Caki2 (cell line): ENCODE results near the gene WEE2. TPM values are rescaled to one million over a fixed set of nuclear protein-coding genes. Genes with fewer than 3 reads are reported as not detected.
"Not testable (repeated sequence)": the region's sequence is repeated elsewhere in the genome, so short reads cannot be mapped to it uniquely, and the experiment has no call there.

Source experiments
- DNase-seq: peaks from one replicate; pipeline ENCODE4 v3.0.0-alpha.2; 2015; ENCODE audit warnings: low read depth
- in situ Hi-C: cut with HindIII; loops from 2 replicates; pipeline ENCODE4 v1.10.0; 2016; ENCODE audit warnings: low sequenced_read_pairs, low pct_unique_long_range_greater_than_20kb, mixed read lengths
- total RNA-seq: library from RNA; depleted of rRNA; stranded (reverse); fragments of >200 nt; shearing (Covaris generic); gene quantifications from 2 replicates; pipeline ENCODE4 v1.2.3, GENCODE V29; 2014; ENCODE audit warnings: low replicate concordance

WEE2 gene
- total RNA-seq, 1 experiment from 2014 or later = not detected

DNA sequence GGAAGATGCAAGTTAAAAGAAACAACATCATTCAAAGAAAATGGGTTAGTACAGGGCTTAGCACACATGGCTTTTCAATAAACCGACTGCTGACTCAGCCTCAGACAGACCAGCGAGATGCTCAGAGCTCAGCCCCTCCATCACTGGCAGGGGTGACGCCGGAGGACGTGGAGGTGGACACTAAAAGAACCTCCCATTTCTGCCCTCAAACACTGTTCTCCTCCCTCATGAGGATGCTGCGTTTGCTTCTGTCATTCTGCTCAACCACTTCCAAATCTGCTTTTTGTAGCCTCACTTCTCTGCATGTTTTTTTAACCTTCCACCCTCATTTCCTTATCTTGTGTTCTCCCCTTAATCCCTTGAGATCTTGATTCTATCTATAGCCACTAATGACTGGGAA, 21.5 kb upstream of the WEE2 start:
- in situ Hi-C loops = no loop called here
- no peak for DNase-seq

DNA sequence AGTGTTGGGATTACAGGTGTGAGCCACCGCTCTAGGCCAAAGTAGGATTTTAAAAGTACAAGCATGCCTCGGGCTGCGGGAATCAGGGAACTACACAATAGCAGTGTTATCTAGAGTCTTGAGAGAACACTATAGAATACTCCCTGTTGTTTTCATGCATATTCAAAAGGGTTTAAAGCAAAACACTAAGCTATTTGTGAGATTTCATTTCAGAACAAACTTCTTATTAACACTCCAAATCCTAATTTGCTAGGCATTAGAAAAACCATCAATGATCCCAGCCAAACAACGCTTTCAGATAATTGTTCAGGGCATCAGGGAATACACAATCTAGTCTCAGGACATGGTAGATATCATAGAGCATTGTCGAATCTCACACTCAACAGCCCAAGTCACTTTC, 20.1 kb upstream of the WEE2 start:
- in situ Hi-C loops = no loop called here
- no peak for DNase-seq

DNA sequence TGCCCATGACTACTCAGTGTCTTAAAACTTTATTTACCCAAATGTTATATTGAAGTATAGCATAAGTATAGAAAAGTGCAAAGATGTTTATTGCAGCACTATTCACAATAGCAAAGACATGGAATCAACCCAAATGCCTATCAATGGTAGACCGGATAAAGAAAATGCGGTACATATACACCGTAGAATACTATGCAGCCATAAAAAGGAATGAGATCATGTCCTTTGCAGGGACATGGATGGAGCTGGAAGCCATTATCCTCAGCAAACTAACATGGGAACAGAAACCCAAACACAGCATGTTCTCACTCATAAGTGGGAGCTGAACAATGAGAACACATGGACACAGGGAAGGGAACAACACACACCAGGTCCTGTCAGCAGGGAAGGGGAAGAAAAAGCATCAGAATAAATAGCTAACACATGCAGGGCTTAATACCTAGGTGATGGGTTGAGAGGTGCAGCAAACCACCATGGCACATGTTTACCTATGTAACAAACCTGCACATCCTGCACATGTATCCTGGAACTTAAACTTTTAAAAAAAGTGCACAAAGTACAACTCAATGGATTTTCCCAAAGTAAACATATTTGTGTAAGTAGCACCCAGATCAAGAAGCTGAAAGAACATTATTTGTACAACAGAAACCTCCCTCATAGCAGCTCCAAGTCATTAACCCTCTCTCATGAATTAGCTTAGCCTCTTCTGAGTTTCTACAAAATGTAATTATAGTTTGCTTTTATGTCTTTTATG, 18.9 kb upstream of the WEE2 start:
- DNase-seq, in situ Hi-C loops: not testable (repeated sequence)

DNA sequence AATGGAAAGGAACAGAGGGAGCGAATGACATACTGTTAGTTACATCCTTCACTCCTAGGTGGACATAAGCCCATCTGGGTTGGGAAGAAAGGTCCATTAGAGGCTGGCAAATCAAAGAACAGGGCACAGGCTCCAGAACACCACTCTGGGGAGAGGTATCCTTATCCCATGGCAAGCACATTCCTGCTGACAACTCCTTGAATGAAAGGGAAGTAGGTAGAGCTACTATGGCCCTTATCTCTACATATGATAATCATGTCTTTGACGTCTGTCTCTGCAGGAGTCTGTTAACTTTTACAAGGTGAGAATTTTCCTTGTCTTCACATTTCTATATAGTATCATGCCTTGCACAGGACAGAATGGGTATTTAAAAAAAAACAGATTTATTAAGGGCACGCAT, 16.6 kb upstream of the WEE2 start:
- in situ Hi-C loops = no loop called here
- DNase-seq = no peak

DNA sequence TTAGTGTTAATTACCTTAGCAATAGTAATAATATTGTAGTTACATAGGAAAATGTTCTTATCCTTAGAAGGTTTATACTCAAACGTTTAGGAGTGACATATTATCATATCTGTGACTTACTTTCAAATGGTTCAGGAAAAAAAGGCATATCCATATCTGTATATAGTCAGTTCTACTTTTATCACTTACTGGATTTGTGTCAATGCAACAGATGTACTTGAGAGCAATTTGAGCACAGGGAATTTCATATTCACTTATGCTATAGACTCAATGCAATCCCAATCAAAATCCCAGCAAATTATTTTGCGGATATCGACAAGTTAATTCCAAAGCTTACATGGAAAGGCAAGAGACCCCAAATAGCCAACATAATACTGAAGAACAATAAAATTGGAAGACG, 16.2 kb upstream of the WEE2 start:
- DNase-seq = no peak
- in situ Hi-C loops = no loop called here

DNA sequence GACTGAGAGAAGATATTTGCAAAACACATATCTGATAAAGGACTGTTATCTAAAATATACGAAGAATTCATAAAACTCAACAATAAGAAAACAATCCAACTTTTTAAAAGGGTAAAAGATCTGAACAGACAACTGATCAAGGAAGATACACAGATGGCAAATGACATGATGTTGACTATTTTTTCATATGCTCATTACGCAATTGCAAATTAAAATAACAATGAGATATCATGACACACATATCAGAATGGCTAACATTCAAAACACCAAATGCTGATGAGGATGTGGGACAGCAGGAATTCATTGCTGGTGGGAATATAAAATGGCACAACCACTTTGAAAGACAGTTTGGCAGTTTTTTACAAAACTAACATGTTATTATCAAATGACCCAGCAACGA, 15.1 kb upstream of the WEE2 start:
- DNase-seq = no peak
- in situ Hi-C loops = no loop called here

DNA sequence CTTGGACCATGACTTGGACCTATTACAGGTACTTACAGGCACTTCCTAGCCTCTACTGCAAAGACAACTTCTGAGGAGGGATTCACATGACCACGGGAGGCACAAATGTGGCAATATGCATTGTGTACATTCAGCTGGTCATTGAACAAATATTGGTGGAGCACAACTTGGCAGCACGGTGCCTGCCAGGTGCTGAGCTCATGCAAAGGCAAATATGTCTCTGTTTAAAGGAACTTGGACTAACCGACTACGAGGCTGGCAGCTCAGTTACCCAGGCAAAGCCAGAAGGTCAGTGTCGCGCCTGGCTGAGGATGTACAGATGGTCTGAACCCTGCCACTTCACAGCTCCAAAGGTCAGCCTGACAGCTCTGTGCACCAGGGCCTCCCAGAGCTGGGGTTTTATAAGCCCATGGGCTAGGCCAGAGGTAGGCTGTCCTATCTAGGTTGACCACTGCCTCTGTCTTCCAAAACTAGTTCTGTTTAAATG, 12.3 kb upstream of the WEE2 start:
- DNase-seq = peak; percentile 8
- in situ Hi-C loops = no loop called here

DNA sequence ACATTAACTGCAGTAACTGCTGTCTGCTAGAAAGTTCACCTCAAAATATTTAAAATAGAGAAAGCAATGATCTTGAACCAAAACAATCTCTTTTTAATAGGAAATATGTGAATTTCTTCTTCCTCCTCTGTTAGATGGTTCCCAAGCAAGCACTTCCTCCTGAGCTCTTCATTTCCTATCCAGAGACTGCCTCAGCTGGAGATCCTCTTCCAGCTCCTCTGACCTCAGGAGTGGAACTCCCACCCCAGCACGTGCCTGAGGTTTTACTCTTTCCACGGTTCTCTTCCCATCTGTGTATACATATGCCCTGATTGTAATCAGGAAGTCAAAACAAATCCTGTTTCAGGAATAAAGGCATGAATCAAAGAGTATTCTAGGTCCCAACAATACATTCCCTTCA, 11.8 kb upstream of the WEE2 start:
- in situ Hi-C loops = no loop called here
- DNase-seq = no peak

DNA sequence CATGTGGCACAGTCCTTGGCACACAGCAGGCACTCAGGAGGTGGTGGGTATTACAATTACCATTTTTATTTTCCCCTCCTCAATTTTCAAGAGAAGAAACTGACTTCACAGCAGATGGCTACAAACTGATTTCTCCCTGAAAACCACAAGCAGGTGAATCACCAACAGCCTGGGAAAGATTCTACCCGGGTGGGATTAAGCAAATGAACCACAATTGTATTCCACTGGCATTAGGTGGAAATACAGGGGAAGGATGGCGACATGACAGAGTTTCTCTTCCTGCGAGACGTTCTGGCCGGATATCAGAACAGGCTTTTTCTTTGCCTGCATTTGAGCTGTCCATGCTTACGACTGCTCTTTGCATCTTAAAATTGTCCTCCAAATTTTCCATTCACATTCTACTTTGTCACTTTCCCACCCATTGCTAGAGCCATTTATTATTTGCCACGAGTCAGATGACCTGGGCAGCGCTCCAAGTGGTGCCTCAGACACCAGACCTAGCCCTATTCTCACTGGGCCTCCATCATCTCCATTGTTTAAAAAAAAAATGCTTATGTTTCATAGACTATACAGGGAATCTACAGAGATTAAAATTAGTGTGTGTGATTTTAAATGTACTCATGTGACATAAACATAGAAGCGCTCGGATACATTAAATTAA, 10.8 kb upstream of the WEE2 start:
- peak; percentile 43 for DNase-seq
- in situ Hi-C loops = no loop called here

DNA sequence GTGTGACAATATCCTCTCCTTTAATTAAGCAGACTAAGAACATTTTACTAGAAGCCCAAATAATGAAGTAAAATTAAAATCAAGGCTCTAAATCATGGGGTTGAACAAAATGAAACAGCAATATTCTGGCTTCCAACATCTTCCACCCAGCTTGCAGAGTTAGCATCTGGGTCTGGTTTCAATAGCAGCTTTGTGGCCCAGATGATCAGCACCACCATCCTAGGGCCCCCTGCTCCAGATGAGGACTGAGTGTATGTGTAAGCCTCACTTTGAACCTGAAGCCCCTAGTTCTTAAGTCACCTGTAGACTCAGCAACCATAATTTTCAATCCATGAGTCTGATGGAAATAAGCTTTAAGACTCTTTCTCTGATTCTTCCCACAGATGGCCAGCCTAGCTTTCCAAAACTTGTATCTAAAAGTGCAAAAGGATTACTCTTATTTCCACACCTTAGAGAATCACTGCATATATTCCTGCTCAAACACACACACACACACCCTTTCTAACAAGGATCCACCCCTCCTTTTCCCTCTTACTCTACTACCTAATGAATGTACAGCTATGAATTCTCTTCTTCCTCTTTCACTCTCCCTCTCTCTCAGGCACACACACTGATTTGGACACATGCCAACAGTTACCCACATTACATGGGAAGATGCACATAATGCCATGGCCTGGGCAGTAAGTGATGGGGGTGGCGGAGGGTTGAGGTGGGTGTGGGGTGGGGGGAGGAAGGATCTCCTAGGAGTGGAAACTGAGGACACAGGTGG, 9.7 kb upstream of the WEE2 start:
- DNase-seq = no peak
- in situ Hi-C loops = no loop called here

DNA sequence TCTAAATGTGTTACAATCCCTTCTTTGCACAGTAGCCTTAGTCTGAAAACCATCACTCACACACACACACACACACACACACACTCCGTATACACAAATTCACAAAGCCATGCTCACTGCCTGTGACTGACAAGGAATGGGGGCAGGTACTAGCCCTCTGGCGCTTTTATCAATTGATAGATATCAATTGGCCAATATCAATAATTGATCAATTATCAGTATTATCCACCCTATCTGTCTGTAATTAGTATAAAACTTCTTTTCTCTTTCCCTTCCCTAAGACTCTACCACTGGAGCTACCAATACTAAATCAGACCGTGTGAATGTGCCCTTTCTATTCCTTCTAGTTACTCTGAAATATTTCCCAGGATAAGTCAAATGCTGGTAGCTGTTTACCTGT, 8.3 kb upstream of the WEE2 start:
- in situ Hi-C loops = no loop called here
- DNase-seq = no peak

DNA sequence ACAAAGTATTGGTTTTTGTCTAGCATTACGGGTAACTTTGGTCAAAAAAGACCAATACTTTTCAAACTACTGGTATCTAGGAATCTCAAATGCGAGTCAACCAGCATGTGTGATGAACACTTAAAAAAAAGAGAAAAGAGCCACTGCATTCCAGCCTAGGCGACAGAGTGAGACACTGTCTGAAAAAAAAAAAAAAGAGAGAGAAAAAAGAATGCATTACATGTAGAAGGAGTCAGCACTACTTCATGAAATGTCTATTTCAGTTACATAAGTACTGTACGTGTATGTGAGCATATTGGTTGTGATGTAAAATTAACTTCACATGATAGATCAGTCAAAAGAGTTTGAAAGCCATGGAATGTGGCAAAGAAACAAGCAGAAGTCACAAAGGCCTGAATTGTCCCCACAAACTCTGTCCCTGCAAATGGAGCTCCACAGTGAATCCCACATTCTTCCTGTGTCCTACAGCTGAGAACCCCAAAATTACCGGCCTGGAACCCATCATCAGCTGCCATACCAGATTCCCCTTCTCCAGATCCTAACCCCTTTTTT, 7.8 kb upstream of the WEE2 start:
- in situ Hi-C loops = no loop called here
- DNase-seq = peak; percentile 25

DNA sequence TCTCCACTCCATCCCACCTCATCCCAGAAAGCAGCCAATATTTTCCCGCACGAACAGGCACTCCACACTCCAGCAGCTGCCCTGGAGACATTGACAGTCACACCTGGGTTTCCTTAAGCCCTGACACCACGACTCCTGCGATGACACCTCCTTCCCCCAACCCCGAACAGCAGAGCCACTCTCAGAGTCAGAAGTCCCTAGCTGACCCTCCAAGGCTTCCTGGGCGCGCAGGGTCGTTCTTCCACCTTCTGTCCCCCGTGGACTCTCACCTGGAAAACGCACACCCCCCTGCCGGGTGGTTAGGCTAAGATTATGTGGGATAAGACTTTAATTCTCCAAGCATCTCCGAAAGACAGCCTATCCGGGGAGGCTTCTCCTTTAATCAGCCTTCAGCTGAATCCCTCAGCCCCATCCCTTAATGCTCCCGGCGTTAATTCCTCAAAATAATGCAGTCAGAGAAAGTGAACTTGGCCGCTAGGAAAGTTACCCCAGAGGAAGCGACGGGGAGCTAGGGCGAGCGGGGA, 7.2 kb upstream of the WEE2 start:
- DNase-seq = no peak

DNA sequence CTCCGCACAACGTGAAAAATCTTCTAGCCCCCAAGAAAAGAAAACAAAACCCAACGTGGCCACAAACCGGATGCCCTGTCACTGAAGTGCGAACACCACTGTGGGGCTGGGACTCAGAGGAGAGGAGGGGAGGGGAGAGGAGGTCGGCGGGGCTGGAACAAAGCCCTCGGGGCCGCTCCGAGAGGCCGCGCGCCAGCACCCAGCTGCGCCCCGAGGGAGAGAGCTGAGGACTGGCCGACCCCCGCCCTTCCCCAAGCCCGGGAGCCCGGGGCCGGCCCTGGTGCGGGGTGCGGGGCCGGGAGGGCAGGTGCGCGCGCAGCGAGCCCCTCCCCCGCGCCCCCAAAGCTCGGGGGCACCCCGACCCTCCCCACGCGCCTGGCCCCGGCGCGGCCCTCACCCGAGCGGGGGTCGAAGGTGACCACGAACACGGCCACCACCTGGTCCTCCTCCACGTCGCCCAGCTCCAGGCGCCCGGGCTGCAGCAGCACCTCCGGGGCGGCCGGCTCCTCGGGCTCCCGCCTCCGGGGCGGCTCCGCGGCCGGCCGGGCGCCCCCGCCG, 6.6 kb upstream of the WEE2 start:
- DNase-seq = no peak
- in situ Hi-C loops = no loop called here

More for the DNA sequence above, 7.2 kb upstream of the WEE2 start:
- in situ Hi-C loops = no loop called here

DNA sequence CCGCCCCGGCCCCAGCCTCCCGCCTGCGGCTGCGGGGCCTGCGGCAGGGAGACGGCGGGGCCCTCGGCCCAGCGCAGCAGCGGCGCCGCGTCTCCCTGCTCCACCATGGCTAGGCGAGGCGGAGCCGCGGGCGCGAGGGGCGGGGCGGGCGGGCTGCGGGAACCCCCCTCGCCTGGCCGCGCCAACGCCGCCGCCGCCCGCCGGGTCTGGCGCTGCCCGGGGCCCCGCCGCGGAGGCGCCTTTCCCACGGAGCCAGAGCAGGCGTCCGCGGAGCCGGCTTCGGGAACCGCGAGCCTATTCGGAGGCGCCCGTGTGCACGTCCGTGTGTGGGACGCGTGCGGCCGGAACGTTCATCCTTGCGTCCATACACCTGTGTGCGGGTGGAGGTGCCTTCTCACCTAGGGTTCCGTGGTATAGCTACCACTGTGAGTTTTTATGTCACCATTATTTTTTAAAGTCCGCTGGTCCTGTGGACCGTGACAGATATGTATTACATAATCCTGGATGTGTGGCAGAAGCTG, 6.0 kb upstream of the WEE2 start, which contains the start of gene DENND11:
Gene DENND11 (minus strand): TSS at position 120 of the 521 bp plus-strand sequence. CDS start 13 bp downstream, at position 107.
- DNase-seq = peak; percentile 40
- in situ Hi-C loops = no loop called here

DNA sequence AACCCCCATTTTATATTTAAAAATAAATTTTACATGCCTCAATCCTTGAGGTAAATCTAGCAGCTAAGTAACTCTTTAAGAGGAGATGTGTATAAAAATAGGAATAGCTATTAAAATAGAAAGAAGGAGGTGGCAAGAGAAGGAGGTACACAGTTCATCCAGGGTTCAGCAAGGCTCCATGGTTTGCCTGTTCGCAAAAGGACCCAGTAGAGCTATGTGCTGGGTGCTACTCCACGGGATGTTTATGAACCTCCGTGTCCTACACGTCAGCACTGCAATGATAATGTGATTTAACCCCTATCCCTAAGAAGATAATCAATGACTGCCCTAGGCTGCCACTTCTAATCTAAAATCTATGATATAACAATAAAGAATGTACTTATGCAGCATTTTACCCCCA, 5.3 kb upstream of the WEE2 start:
- no peak for DNase-seq
- in situ Hi-C loops = no loop called here

DNA sequence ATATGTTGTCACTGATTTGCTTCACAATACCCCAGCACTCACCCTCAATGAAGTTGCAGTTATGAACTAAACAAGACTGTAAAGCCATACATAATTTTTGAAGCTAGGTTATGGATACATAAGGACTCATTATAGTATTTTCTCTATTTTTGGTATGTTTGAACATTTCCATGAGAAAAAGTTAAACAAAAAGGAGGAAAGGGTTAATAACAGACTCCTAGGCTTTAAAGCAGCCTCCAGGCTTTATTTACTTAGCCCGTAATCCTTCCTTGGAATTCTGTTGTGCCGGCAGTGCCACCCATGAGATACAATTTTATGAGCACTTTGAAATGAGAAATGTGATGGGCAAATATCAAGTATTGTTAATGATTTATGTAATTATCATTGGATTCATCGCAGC, 4.0 kb upstream of the WEE2 start:
- no peak for DNase-seq
- in situ Hi-C loops = no loop called here

DNA sequence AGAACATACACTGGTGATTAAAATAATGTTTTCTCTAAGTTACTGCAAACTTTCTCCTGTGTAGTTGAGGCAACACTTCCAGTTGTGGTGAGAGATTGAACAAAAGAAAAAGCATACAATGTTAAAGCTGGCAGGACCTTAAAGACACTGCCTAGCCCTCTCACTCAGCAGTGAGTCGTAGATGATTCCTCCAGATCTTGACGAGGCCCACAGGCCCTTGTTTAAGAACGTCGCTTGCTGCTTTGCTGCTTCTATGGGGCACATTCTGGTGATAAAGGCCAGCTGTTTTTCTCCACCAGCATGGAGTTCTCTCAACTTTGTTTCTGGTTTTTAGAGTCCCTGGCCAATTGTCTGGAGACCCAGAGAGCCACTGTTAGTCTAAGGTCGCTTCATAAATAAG, 3.4 kb upstream of the WEE2 start:
- DNase-seq = no peak
- in situ Hi-C loops = no loop called here
